MM.1S (cell line): Measurements from ENCODE around the gene PKN1.

ENCODE experiments used
- DNase-seq: peaks from one replicate; pipeline ENCODE4 v3.0.0-alpha.2; 2015
- H2AFZ ChIP-seq: fragments of 300-600 bp; sonication (generic); 2 replicates; pipeline ENCODE4 v1.6.0; 2016; ENCODE audit warnings: antibody characterized with exemption, low read length
- H3F3A ChIP-seq: fragments of 300-600 bp; sonication (generic); 2 replicates; pipeline ENCODE4 v1.6.1; 2016; ENCODE audit warnings: mild to moderate bottlenecking, antibody characterized with exemption, low read length, moderate library complexity, mixed read lengths; ENCODE audit not compliant: insufficient read depth
- H3K27ac ChIP-seq: fragments of 300-600 bp; sonication (generic); 2 replicates; pipeline ENCODE4 v1.5.1; 2016; ENCODE audit warnings: mild to moderate bottlenecking, low read length
- H3K27me3 ChIP-seq: fragments of 300-600 bp; sonication (generic); replicated peaks from 2 replicates; pipeline ENCODE4 v1.6.0; 2016; ENCODE audit warnings: low read length; ENCODE audit not compliant: insufficient read depth
- H3K36me3 ChIP-seq: fragments of 300-600 bp; sonication (generic); replicated peaks from 2 replicates; pipeline ENCODE4 v1.6.1; 2016; ENCODE audit warnings: mild to moderate bottlenecking, low read length, mixed read lengths; ENCODE audit not compliant: insufficient read depth
- H3K4me1 ChIP-seq: fragments of 300-600 bp; sonication (generic); 2 replicates; pipeline ENCODE4 v1.6.1; 2016; ENCODE audit warnings: low read length, mixed read lengths
- H3K4me2 ChIP-seq: fragments of 300-600 bp; sonication (generic); 2 replicates; pipeline ENCODE4 v1.6.0; 2016; ENCODE audit warnings: low read depth, low read length
- H3K4me3 ChIP-seq: fragments of 300-600 bp; sonication (generic); 2 replicates; pipeline ENCODE4 v1.5.1; 2016; ENCODE audit warnings: low read length, mixed read lengths
- H3K79me2 ChIP-seq: fragments of 300-600 bp; sonication (generic); 2 replicates; pipeline ENCODE4 v1.6.1; 2016; ENCODE audit warnings: mixed run types, low read length, mixed read lengths
- H3K9ac ChIP-seq: fragments of 300-600 bp; sonication (generic); 2 replicates; pipeline ENCODE4 v1.6.1; 2016; ENCODE audit warnings: low read length, mixed read lengths
- H3K9me2 ChIP-seq: fragments of 300-600 bp; sonication (generic); replicated peaks from 2 replicates; pipeline ENCODE4 v1.6.1; 2016; ENCODE audit warnings: mild to moderate bottlenecking, low read length, mixed read lengths; ENCODE audit not compliant: insufficient read depth
- H3K9me3 ChIP-seq: fragments of 300-600 bp; sonication (generic); replicated peaks from 2 replicates; pipeline ENCODE4 v1.6.1; 2016; ENCODE audit warnings: mild to moderate bottlenecking, low read length, mixed read lengths; ENCODE audit not compliant: insufficient read depth
- H4K20me1 ChIP-seq: fragments of 300-600 bp; sonication (generic); 2 replicates; pipeline ENCODE4 v1.6.1; 2016; ENCODE audit warnings: mild to moderate bottlenecking, low read length, moderate library complexity, mixed read lengths; ENCODE audit not compliant: insufficient read depth
- EZH2 ChIP-seq: fragments of 300-600 bp; sonication (generic); optimal IDR thresholded peaks from 2 replicates; pipeline ENCODE3; 2017; ENCODE audit warnings: low read depth, mild to moderate bottlenecking, antibody characterized with exemption, low read length, mixed read lengths
- EZH2phosphoT487 ChIP-seq: fragments of 300-600 bp; sonication (generic); IDR thresholded peaks from 2 replicates; pipeline ENCODE4 v1.6.1; 2018; ENCODE audit warnings: antibody characterized with exemption, low read length
- TF ChIP-seq, protein P1 (sequence below): fragments of 300-600 bp; sonication (generic); IDR thresholded peaks from 2 replicates; pipeline ENCODE4 v1.5.1; 2016; ENCODE audit warnings: antibody characterized with exemption, low read length, mixed read lengths

The PKN1 gene

DNA sequence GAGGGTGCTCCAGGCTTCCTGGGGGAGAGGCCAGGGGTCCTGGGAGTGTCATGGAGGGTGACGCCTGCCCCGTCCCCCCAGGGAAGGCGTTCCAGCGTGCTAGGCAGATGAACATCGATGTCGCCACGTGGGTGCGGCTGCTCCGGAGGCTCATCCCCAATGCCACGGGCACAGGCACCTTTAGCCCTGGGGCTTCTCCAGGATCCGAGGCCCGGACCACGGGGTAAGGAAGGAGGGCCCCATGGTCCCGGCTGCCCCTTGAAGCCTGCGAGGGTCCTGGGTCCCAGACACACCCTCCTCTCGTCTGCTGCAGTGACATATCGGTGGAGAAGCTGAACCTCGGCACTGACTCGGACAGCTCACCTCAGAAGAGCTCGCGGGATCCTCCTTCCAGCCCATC is 30.6 kb downstream of the PKN1 start:
- H4K20me1 ChIP-seq = no peaks in the 10 kb centered on the region
- no peak overlapping the region for H3K27ac ChIP-seq
- no peaks in the 10 kb centered on the region for H3K4me1 ChIP-seq
- no peak overlapping the region for H3K4me2 ChIP-seq
- H3K36me3 ChIP-seq = no peaks in the 10 kb centered on the region
- no peak overlapping the region for H3K9ac ChIP-seq
- no peaks in the 10 kb centered on the region for H3K27me3 ChIP-seq
- no peak for DNase-seq
- H3K79me2 ChIP-seq = no peaks in the 10 kb centered on the region
- H3K4me3 ChIP-seq = no peak overlapping the region
- H3F3A ChIP-seq = no peaks in the 10 kb centered on the region
- no peak overlapping the region for H2AFZ ChIP-seq
- TF ChIP-seq EZH2phosphoT487 = no peak
- TF ChIP-seq EZH2 = no peak
- TF ChIP-seq, protein P1, sequence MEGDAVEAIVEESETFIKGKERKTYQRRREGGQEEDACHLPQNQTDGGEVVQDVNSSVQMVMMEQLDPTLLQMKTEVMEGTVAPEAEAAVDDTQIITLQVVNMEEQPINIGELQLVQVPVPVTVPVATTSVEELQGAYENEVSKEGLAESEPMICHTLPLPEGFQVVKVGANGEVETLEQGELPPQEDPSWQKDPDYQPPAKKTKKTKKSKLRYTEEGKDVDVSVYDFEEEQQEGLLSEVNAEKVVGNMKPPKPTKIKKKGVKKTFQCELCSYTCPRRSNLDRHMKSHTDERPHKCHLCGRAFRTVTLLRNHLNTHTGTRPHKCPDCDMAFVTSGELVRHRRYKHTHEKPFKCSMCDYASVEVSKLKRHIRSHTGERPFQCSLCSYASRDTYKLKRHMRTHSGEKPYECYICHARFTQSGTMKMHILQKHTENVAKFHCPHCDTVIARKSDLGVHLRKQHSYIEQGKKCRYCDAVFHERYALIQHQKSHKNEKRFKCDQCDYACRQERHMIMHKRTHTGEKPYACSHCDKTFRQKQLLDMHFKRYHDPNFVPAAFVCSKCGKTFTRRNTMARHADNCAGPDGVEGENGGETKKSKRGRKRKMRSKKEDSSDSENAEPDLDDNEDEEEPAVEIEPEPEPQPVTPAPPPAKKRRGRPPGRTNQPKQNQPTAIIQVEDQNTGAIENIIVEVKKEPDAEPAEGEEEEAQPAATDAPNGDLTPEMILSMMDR = no peak
- H3K9me3 ChIP-seq = no peaks in the 10 kb centered on the region
- no peaks in the 10 kb centered on the region for H3K9me2 ChIP-seq

DNA sequence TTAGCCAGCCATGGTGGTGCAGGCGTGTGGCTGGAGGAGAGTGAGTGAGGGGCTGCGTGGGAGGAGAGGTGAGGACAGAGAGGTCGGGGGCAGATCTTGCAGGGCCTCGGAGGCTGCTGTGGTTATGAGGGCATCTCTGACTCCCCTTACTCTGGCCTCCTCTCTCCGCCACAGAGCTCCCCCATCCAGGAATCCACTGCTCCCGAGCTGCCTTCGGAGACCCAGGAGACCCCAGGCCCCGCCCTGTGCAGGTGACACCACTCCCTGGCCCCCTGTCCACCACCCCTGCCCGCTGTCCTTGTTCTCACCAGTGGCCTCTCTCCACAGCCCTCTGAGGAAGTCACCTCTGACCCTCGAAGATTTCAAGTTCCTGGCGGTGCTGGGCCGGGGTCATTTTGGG is 34.3 kb downstream of the PKN1 start:
- Histone ChIP-seq H3K79me2 (no peaks in the 10 kb centered on the region), H3K9me2 (no peaks in the 10 kb centered on the region), H4K20me1 (no peaks in the 10 kb centered on the region), H2AFZ (no peak overlapping the region), H3K9me3 (no peaks in the 10 kb centered on the region), H3K4me1 (no peaks in the 10 kb centered on the region), H3K27me3 (peaks cover 2% of the 10 kb centered on the region; the same call in 1 of the 2 replicates), H3K9ac (no peak overlapping the region), H3K36me3 (no peaks in the 10 kb centered on the region), H3K4me3 (no peak overlapping the region), H3F3A (no peaks in the 10 kb centered on the region), H3K27ac (no peak overlapping the region), H3K4me2 (no peak overlapping the region)
- no peak for TF ChIP-seq EZH2phosphoT487
- TF ChIP-seq EZH2 = no peak
- TF ChIP-seq, protein P1 = no peak
- no peak for DNase-seq

DNA sequence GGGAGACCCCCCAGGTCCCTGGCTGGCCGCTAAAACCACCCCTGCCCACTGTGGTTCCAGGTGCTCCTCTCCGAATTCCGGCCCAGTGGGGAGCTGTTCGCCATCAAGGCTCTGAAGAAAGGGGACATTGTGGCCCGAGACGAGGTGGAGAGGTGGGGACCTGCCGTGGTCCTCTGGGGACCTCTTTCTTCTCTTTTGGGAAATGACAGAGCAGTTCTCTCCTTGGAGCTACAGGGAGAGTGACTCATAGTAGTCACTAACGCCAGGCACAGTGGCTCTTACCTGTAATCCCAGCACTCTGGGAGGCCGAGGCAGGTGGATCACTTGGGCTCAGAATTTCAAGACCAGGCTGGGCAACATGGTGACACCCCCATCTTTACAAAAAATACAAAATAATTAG is 34.7 kb downstream of the PKN1 start:
- Histone ChIP-seq H3K4me1 (no peaks in the 10 kb centered on the region), H3K4me2 (no peak overlapping the region), H2AFZ (no peak overlapping the region), H3F3A (no peaks in the 10 kb centered on the region), H3K79me2 (no peaks in the 10 kb centered on the region), H4K20me1 (no peaks in the 10 kb centered on the region), H3K27me3 (peaks cover 6% of the 10 kb centered on the region; the same call in 1 of the 2 replicates), H3K9me3 (no peaks in the 10 kb centered on the region), H3K4me3 (no peak overlapping the region), H3K9ac (no peak overlapping the region), H3K9me2 (no peaks in the 10 kb centered on the region), H3K27ac (no peak overlapping the region), H3K36me3 (no peaks in the 10 kb centered on the region)
- no peak for TF ChIP-seq EZH2
- TF ChIP-seq, protein P1 = no peak
- no peak for TF ChIP-seq EZH2phosphoT487
- no peak for DNase-seq
